ENCODE data around the gene FOXP1. TPM values are rescaled to one million over a fixed set of nuclear protein-coding genes. Genes with fewer than 3 reads are reported as not detected.

Gene FOXP1
- total RNA-seq, 1 donor from 2014 or later = 107 TPM

DNA sequence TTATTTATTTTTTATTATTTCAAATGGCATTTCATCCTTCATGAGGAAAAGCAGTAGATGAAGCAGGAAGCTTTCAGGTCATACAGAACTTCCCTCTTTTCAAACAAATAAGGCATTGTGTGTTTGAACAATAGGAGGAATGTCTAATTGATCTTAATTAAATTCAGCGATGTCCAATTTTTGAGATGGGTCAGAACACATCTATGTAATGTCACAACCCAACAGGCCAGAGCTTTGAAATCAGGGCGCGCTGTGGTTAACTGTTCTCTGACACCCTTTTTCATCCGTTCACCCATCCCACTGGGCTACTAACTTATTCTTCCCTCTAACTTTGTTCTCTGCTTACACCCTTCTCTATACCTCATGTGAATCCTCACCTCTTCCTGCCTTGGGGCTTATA is 510.5 kb downstream of the FOXP1 start:
- no peak overlapping the region for H3K4me2 ChIP-seq (ENCODE audit: low read length)
- no peaks in the 10 kb centered on the region for H3K27me3 Mint-ChIP-seq (ENCODE audit: low read depth, unreplicated experiment)
- H3K27me3 ChIP-seq (ENCODE audit: insufficient read depth, low read length) = no peaks in the 10 kb centered on the region
- H4K20me1 ChIP-seq (ENCODE audit: insufficient read depth, low read length) = peaks cover 30% of the 10 kb centered on the region
- H3K27ac Mint-ChIP-seq (ENCODE audit: unreplicated experiment) = no peak overlapping the region
- H3K4me3 ChIP-seq (ENCODE audit: insufficient read depth, low read depth, low read length) = no peak overlapping the region
- peaks cover 2% of the 10 kb centered on the region for H3K36me3 Mint-ChIP-seq (ENCODE audit: low read depth, unreplicated experiment)
- no peak overlapping the region for H3K9ac ChIP-seq (ENCODE audit: low read length)
- H3K79me2 ChIP-seq (ENCODE audit: insufficient read depth, low read length) = peaks cover 71% of the 10 kb centered on the region
- no peak overlapping the region for H3K4me3 Mint-ChIP-seq (ENCODE audit: unreplicated experiment)
- DNase-seq (ENCODE audit: low read depth) (no peak), FAIRE-seq (no peak)
- no peak overlapping the region for H2AFZ ChIP-seq (ENCODE audit: low read depth, low read length)
- H3K27ac ChIP-seq (ENCODE audit: low read depth, low read length) = no peak overlapping the region
- H3K9me3 Mint-ChIP-seq (ENCODE audit: unreplicated experiment) = no peaks in the 10 kb centered on the region
- no peaks in the 10 kb centered on the region for H3K36me3 ChIP-seq (ENCODE audit: insufficient read depth, low read length)
- TF ChIP-seq EZH2 (IDR thresholded peaks at IDR 0.05; ENCODE audit: insufficient read depth, low read length) = no peak
- TF ChIP-seq, protein P1, sequence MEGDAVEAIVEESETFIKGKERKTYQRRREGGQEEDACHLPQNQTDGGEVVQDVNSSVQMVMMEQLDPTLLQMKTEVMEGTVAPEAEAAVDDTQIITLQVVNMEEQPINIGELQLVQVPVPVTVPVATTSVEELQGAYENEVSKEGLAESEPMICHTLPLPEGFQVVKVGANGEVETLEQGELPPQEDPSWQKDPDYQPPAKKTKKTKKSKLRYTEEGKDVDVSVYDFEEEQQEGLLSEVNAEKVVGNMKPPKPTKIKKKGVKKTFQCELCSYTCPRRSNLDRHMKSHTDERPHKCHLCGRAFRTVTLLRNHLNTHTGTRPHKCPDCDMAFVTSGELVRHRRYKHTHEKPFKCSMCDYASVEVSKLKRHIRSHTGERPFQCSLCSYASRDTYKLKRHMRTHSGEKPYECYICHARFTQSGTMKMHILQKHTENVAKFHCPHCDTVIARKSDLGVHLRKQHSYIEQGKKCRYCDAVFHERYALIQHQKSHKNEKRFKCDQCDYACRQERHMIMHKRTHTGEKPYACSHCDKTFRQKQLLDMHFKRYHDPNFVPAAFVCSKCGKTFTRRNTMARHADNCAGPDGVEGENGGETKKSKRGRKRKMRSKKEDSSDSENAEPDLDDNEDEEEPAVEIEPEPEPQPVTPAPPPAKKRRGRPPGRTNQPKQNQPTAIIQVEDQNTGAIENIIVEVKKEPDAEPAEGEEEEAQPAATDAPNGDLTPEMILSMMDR (IDR thresholded peaks at IDR 0.05; ENCODE audit: insufficient read depth, low read depth, low read length) = no peak
- H3K9me3 ChIP-seq (ENCODE audit: insufficient read depth, low read depth, low read length) = no peaks in the 10 kb centered on the region
- H3K4me1 Mint-ChIP-seq (ENCODE audit: low read depth, unreplicated experiment) = peaks cover 46% of the 10 kb centered on the region
- H3K4me1 ChIP-seq (ENCODE audit: insufficient read depth, low read length) = peaks cover 21% of the 10 kb centered on the region

DNA sequence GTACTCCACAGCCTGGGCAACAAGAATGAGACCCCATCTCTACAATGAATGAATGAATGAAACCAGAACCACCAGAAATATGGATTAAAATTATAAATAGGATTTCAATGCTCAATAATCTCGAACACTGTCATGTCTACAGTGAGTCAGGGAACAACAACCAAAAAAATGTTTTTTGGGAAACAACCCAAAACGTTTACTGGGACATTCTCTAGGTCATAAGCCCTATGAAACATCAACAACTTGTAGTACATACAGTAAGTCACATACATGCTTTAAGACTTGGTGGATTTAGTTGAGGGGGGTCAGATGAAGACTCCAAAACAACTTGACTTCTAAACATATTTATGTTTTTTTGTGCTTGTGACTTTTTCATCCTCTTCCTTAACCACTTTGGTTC is 511.2 kb downstream of the FOXP1 start:
- Mint-ChIP-seq H3K27ac (ENCODE audit: unreplicated experiment) (no peak overlapping the region), H3K27me3 (ENCODE audit: low read depth, unreplicated experiment) (no peaks in the 10 kb centered on the region), H3K4me1 (ENCODE audit: low read depth, unreplicated experiment) (peaks cover 48% of the 10 kb centered on the region), H3K9me3 (ENCODE audit: unreplicated experiment) (no peaks in the 10 kb centered on the region), H3K36me3 (ENCODE audit: low read depth, unreplicated experiment) (peaks cover 2% of the 10 kb centered on the region), H3K4me3 (ENCODE audit: unreplicated experiment) (peak overlapping the region; percentile 6)
- FAIRE-seq (no peak), DNase-seq (ENCODE audit: low read depth) (no peak)
- peaks cover 22% of the 10 kb centered on the region for H3K4me1 ChIP-seq (ENCODE audit: insufficient read depth, low read length)
- H3K9me3 ChIP-seq (ENCODE audit: insufficient read depth, low read depth, low read length) = no peaks in the 10 kb centered on the region
- H3K9ac ChIP-seq (ENCODE audit: low read length) = no peak overlapping the region
- no peak overlapping the region for H3K4me3 ChIP-seq (ENCODE audit: insufficient read depth, low read depth, low read length)
- no peak overlapping the region for H3K27ac ChIP-seq (ENCODE audit: low read depth, low read length)
- no peaks in the 10 kb centered on the region for H3K36me3 ChIP-seq (ENCODE audit: insufficient read depth, low read length)
- H4K20me1 ChIP-seq (ENCODE audit: insufficient read depth, low read length) = peaks cover 28% of the 10 kb centered on the region
- TF ChIP-seq, protein P1 (IDR thresholded peaks at IDR 0.05; ENCODE audit: insufficient read depth, low read depth, low read length) = no peak
- TF ChIP-seq EZH2 (IDR thresholded peaks at IDR 0.05; ENCODE audit: insufficient read depth, low read length) = no peak
- H3K27me3 ChIP-seq (ENCODE audit: insufficient read depth, low read length) = no peaks in the 10 kb centered on the region
- peaks cover 74% of the 10 kb centered on the region for H3K79me2 ChIP-seq (ENCODE audit: insufficient read depth, low read length)
- H3K4me2 ChIP-seq (ENCODE audit: low read length) = no peak overlapping the region
- H2AFZ ChIP-seq (ENCODE audit: low read depth, low read length) = no peak overlapping the region

DNA sequence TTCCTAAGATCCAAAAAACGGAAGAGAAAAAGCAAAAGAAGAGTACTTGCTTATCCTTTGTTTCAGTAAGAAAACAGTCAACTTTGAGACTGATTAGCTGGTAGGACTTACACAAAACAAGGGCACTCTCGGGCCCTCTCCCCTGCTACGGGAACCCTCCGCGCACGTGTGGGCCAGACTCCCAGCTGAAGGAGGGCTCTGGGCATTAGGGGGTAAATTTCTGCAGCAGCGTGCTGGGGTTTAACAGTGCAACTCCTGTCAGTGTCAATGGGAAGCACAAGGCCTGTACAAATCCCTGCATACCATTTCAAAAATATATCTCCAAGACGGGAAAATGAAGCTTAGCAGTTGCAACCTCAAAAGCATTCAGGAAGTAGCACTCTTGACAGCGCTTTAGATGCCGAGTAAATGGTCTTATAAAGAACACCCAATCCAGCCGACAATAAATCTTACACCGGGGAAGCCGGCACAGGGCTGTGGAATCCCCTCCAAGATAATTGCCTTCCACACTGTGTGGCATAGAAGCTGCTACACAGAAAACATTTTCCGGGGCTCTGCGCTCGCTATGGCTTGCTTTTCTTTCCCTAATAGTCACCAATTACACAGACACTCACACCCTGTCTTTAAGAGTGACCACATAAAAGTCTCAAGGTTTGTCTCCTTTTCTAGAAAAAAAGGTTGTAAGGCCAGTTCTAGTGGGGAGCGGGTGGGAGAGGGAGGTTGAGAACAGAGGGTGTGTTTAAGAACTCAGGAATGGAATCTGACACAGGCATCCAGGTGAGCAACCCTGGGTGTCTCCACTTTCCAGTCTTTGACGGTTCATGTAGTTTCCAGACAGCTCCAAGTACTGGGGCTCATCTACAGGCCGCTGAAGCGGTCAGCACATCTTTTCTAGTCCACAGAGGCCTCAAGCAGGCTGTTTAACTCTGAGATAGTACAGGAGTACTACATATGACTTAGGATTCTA is 512.7 kb downstream of the FOXP1 start:
- no peak overlapping the region for H3K4me3 ChIP-seq (ENCODE audit: insufficient read depth, low read depth, low read length)
- H3K9ac ChIP-seq (ENCODE audit: low read length) = peak overlapping the region; percentile 11
- peaks cover 80% of the 10 kb centered on the region for H3K79me2 ChIP-seq (ENCODE audit: insufficient read depth, low read length)
- H3K36me3 ChIP-seq (ENCODE audit: insufficient read depth, low read length) = no peaks in the 10 kb centered on the region
- no peaks in the 10 kb centered on the region for H3K9me3 Mint-ChIP-seq (ENCODE audit: unreplicated experiment)
- peaks cover 16% of the 10 kb centered on the region for H4K20me1 ChIP-seq (ENCODE audit: insufficient read depth, low read length)
- H3K4me1 Mint-ChIP-seq (ENCODE audit: low read depth, unreplicated experiment) = peaks cover 59% of the 10 kb centered on the region
- H3K4me1 ChIP-seq (ENCODE audit: insufficient read depth, low read length) = peaks cover 32% of the 10 kb centered on the region
- no peaks in the 10 kb centered on the region for H3K9me3 ChIP-seq (ENCODE audit: insufficient read depth, low read depth, low read length)
- FAIRE-seq = no peak
- no peaks in the 10 kb centered on the region for H3K27me3 ChIP-seq (ENCODE audit: insufficient read depth, low read length)
- H2AFZ ChIP-seq (ENCODE audit: low read depth, low read length) = no peak overlapping the region
- no peaks in the 10 kb centered on the region for H3K27me3 Mint-ChIP-seq (ENCODE audit: low read depth, unreplicated experiment)
- H3K4me2 ChIP-seq (ENCODE audit: low read length) = no peak overlapping the region
- H3K36me3 Mint-ChIP-seq (ENCODE audit: low read depth, unreplicated experiment) = peaks cover 2% of the 10 kb centered on the region
- no peak overlapping the region for H3K4me3 Mint-ChIP-seq (ENCODE audit: unreplicated experiment)
- peak overlapping the region; percentile 47 for H3K27ac Mint-ChIP-seq (ENCODE audit: unreplicated experiment)
- no peak for TF ChIP-seq EZH2 (IDR thresholded peaks at IDR 0.05; ENCODE audit: insufficient read depth, low read length)
- TF ChIP-seq, protein P1 (IDR thresholded peaks at IDR 0.05; ENCODE audit: insufficient read depth, low read depth, low read length) = no peak
- H3K27ac ChIP-seq (ENCODE audit: low read depth, low read length) = no peak overlapping the region
- no peak for DNase-seq (ENCODE audit: low read depth)

All from astrocyte (in vitro differentiated cells and primary cell).